ENCODE data around the gene DYDC1.

- TF ChIP-seq CTCF (IDR thresholded peaks at IDR 0.05; ENCODE audit: insufficient read depth, low read length, poor library complexity, severe bottlenecking) (no peak), EZH2phosphoT487 (conservative IDR thresholded peaks at IDR 0.05; ENCODE audit: low read length) (no peak)
These were observed 40.5 kb upstream of the DYDC1 start for GRCh38 chr10:80397014-80397413.
